ENCODE measurements around the gene CNBD2.
"Not testable (repeated sequence)": the region's sequence is repeated elsewhere in the genome, so short reads cannot be mapped to it uniquely, and the experiment has no call there.

Gene CNBD2

DNA sequence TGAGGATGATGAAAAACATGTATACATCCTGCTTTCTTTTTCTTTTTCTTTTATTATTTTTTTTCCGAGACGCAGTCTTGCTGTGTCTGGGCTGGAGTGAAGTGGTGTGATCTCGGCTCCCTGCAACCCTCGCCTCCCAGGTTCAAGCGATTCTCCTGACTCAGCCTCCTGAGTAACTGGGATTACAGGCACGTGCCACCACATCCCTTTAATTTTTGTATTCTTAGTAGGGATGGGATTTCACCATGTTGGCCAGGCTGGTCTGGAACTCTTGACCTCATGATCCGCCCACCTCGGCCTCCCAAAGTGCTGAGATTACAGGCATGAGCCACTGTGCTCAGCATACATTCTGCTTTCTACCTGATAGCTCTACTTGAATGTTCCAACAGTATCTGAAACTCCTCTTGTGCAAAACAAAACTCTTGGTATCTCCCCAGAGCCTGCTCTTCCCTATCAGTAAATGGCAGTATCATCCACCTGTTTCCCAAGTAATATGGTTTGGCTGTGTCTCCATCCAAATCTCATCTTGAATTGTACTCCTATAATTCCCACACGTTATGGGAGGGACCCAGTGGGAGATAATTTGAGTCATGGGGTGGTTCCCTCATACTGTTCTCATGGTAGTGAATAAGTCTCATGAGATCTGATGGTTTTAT, 85.6 kb downstream of the CNBD2 start:
- peaks cover 10% of the 10 kb centered on the region for H3K36me3 Mint-ChIP-seq
- peaks cover 41% of the 10 kb centered on the region for H3K4me1 Mint-ChIP-seq
- not testable (repeated sequence) for H3K9me3 Mint-ChIP-seq, H3K4me3 Mint-ChIP-seq, ATAC-seq, H3K27ac Mint-ChIP-seq
- peaks cover 11% of the 10 kb centered on the region for H3K27me3 Mint-ChIP-seq

DNA sequence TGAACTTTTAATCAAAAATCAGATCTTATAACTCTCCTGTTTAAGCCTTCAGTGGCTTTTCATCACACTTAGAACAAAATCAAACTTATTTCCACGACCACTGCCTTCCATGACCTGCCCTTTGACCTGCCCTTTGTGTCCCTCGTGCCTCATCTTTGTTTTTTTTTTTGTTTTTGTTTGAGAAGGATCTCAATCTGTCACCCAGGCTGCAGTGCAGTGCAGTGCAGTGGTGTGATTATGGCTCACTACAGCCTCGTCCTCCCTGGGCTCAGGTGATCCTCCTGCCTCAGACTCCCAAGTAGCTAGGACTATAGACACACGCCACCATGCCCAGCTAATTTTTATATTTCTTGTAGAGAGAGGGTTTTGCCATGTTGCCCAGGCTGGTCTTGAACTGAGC, 86.8 kb downstream of the CNBD2 start:
- Mint-ChIP-seq H3K27me3 (peaks cover 11% of the 10 kb centered on the region), H3K27ac (no peak overlapping the region), H3K9me3 (no peaks in the 10 kb centered on the region), H3K36me3 (peaks cover 2% of the 10 kb centered on the region), H3K4me3 (no peak overlapping the region), H3K4me1 (peaks cover 33% of the 10 kb centered on the region)
- no peak for ATAC-seq

DNA sequence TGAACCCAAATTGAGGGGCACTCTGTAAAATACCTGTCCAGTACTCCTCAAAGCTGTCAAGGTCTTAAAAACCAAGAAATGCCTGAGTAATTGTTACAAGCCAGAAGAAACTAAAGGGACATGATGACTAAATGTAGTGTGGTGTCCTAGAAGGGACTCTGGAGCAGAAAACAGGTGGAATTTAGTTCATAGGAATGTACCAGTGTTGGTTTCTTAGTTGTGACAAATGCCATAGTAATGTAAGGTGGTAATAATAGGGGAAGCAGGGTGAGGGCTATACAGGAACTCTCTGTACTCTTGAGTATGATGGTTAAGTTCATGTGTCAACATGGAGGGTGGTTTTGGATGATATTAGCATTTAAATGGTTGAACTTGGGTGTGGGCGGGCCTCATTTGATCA, 92.3 kb downstream of the CNBD2 start:
- Mint-ChIP-seq H3K4me3 (no peak overlapping the region), H3K36me3 (no peaks in the 10 kb centered on the region), H3K9me3 (peaks cover 3% of the 10 kb centered on the region), H3K4me1 (peaks cover 20% of the 10 kb centered on the region), H3K27ac (no peak overlapping the region), H3K27me3 (no peaks in the 10 kb centered on the region)
- ATAC-seq = no peak

DNA sequence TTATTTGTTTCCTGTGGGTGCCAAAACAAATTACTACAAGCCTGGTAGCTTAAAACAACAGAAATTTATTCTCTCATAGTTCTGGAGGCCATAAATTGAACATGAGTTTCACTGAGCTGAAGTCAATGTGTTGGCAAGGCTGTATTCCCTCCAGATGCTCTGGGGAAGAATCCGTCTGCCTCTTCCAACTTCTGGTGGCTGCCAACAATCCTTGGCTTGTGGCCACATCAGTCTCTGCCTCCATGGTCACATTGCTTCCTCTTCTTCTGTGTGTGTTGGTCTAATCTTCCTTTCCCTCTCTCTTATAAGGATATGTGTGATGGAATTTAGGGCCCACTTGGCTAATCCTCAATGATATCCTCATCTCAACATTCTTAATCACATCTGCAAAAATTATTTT, 93.4 kb downstream of the CNBD2 start:
- H3K36me3 Mint-ChIP-seq = no peaks in the 10 kb centered on the region
- H3K27me3 Mint-ChIP-seq = no peaks in the 10 kb centered on the region
- peaks cover 20% of the 10 kb centered on the region for H3K4me1 Mint-ChIP-seq
- no peak overlapping the region for H3K4me3 Mint-ChIP-seq
- no peak for ATAC-seq
- no peak overlapping the region for H3K27ac Mint-ChIP-seq
- H3K9me3 Mint-ChIP-seq = peaks cover 3% of the 10 kb centered on the region

DNA sequence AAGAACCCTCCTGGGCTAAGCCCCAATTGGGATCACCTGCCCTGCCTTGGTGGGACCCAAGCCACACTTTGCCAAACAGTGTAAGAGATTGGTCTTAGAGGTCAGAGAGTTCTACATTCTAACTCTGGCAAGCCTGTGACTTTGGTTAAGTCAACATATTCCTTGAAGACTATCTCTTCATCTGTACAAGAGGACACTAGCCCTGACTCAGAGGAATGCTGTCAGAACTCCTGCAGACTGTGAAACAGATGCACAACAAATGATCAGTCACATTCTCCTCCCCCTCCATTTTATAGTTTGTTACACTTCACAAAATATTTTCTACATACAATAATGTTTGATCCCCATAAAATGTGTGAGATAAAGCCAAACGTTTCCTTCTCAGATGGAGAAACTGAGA, 94.4 kb downstream of the CNBD2 start:
- peaks cover 20% of the 10 kb centered on the region for H3K4me1 Mint-ChIP-seq
- no peaks in the 10 kb centered on the region for H3K36me3 Mint-ChIP-seq
- H3K4me3 Mint-ChIP-seq = no peak overlapping the region
- H3K27me3 Mint-ChIP-seq = no peaks in the 10 kb centered on the region
- ATAC-seq = no peak
- H3K9me3 Mint-ChIP-seq = peaks cover 3% of the 10 kb centered on the region
- no peak overlapping the region for H3K27ac Mint-ChIP-seq

DNA sequence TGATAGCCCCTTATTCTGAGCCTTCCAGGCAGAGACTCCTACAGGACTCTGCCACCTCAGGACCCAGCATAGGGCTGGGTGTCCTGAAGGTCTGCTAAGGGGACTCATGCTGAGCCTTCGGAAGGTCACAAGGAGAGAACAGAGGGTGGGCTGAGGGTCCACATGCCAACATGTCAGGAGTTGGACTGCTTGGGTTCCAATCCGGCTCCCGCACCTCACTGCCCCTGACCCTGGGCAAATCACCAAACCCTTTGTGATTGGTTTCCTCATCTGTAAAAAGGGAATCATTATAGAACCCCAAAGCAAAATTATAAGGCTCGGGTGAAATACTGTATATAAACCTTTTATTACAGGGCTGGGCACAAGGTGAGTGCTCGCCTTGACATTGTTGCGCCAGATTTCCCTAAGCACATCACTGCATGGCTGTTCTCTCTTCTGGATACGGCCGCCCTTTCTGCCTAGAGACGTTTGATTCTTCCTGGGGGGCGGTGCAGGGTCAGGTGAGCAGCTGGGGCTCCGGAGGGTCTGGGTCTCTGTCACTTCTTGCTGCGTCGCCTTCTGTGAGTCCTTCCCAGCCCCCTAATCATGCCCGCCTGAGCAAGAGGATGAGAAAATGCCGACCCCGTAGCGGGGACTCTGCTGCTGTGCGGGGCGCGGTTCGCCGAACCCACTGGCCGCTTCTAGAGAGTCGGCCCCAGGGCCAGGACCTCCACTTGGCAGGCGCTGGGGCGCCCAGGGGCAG, 95.7 kb downstream of the CNBD2 start:
- Mint-ChIP-seq H3K4me3 (peak overlapping the region; percentile 88), H3K27me3 (no peaks in the 10 kb centered on the region), H3K27ac (peak overlapping the region; percentile 79), H3K9me3 (peaks cover 3% of the 10 kb centered on the region), H3K36me3 (no peaks in the 10 kb centered on the region), H3K4me1 (peaks cover 20% of the 10 kb centered on the region)
- peak; percentile 2 for ATAC-seq

DNA sequence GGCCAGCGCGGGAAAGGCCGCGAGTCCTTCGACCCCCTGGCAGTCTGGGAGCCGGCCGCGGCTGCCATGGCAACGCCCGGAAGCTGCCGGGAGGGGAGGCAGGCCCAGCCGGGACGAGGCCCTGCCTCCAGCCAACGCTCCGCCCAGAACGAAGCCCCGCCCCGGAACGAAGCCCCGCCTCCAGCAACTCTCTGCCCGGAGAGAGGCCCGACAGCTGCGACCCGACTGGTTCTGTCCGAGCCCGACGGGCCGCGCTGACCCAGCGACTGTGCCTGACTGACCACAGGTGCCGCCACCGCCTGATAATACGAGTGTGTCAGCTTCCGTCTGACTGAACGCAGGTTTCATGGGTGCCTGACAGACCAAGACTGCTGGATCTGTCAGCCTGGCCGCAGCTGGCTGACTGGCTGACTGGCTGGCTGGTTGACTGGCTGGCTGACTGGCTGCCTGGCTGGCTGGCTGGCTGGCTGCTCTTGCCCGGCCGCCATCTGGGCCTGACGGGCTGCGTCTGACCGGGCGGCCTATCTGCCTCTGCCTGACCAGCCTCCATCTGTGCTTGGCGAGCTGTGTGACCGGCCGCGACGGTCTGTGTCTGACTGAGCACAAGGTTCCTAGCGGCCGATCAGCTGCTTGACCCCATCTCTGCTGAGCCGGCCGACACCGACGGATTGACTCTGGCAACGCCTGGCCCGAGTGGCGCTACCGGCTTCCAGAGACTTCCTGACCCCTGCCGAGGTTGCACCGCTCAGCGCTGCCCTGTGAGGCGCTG, 96.5 kb downstream of the CNBD2 start:
- Mint-ChIP-seq H3K27ac (peak overlapping the region; percentile 79), H3K4me3 (peak overlapping the region; percentile 88), H3K4me1 (peaks cover 20% of the 10 kb centered on the region), H3K27me3 (no peaks in the 10 kb centered on the region), H3K9me3 (peaks cover 3% of the 10 kb centered on the region), H3K36me3 (no peaks in the 10 kb centered on the region)
- ATAC-seq = peak; percentile 98

DNA sequence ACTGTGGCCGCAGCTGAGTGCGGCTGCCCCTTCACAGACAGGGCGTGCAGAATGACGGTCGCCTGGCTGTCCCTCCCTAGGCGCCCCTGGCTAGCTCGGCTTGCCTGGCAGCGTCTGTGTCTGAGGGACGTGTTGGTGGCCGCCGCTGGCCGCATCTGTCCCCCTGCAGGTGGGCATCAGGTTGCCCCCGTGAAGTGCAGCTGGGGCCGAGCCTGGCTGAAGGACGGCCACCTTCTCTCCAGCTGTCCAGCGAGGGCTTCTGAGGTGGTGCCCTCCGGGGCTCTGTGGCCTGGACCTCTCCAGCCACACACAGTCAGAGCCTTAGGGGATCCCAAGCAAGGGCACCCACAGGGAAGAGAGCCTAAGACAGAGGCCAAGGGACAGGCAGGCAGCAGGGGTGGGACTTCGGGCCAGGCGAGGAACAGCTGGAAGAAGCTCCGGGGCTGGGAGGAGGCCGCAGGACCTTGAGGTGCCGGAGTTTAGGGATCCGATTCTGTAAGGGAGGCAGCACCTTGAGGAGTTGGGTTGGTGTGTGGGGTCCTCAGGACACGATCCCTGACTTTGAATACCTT, 97.1 kb downstream of the CNBD2 start:
- Mint-ChIP-seq H3K27me3 (no peaks in the 10 kb centered on the region), H3K27ac (peak overlapping the region; percentile 79), H3K36me3 (no peaks in the 10 kb centered on the region), H3K4me3 (peak overlapping the region; percentile 88), H3K4me1 (peaks cover 20% of the 10 kb centered on the region), H3K9me3 (peaks cover 3% of the 10 kb centered on the region)
- no peak for ATAC-seq

DNA sequence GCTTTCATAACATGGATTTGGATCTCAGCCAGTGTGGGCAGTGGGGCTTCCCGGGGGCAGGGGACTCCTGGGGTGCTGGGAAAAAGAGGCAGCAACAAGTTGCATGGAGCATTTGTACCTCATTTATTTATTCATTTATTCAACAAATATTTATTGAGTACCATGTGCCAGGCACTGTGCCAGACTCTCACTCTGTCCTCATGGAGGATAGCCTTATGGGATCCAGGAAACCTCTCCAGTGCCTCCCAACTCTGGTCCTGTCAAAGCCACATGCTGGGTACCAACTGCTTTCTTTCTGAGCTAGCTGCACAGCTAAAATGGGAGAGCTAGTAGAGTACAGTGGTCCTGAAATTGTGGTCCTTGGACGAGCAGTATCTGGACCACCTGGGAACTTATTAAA, 98.4 kb downstream of the CNBD2 start:
- peaks cover 5% of the 10 kb centered on the region for H3K27me3 Mint-ChIP-seq
- no peak overlapping the region for H3K4me3 Mint-ChIP-seq

DNA sequence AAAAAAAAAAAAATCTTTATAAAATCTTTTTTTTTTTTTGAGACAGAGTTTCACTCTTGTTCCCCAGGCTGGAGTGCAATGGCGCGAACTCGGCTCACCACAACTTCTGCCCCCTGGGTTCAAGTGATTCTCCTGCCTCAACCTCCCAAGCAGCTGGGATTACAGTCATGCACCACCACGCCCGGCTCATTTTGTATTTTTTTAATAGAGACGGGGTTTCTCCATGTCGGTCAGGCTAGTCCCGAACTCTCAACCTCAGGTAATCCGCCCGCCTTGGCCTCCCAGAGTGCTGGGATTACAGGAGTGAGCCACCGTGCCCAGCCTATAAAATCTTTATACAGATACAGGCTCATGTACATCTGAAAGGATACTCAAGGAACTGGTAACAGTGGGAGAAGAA, 100.1 kb downstream of the CNBD2 start:
- H3K36me3 Mint-ChIP-seq, H3K27ac Mint-ChIP-seq, H3K9me3 Mint-ChIP-seq, H3K4me3 Mint-ChIP-seq, ATAC-seq: not testable (repeated sequence)
- Mint-ChIP-seq H3K4me1 (peaks cover 19% of the 10 kb centered on the region), H3K27me3 (peaks cover 20% of the 10 kb centered on the region)

More for the DNA sequence above, 98.4 kb downstream of the CNBD2 start:
- H3K27ac Mint-ChIP-seq = no peak overlapping the region
- peaks cover 2% of the 10 kb centered on the region for H3K9me3 Mint-ChIP-seq
- no peak for ATAC-seq
- H3K36me3 Mint-ChIP-seq = no peaks in the 10 kb centered on the region
- H3K4me1 Mint-ChIP-seq = peaks cover 20% of the 10 kb centered on the region

DNA sequence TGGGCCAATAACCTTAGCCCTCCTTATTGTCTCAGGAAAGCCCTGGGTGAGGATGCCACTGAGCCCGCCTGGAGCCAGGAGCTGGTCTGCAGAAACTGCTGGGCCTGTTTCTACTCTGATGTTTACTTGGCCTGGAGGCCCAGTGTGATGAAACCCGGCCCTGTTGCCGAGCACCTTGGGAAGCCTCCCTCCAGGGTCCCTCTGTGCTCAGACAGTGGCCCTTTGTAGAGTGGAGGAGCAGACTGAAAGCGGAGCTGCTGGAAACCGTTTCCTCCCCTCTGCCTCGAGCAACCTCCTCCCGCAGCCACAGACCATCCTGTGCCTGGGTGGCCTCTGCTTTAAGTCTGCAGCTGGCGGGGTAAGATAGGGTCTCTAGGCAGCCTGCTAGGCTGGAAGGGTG, 102.1 kb downstream of the CNBD2 start:
- Mint-ChIP-seq H3K27me3 (peaks cover 20% of the 10 kb centered on the region), H3K9me3 (no peaks in the 10 kb centered on the region), H3K4me3 (no peak overlapping the region), H3K27ac (no peak overlapping the region), H3K4me1 (peaks cover under 1% of the 10 kb centered on the region), H3K36me3 (no peaks in the 10 kb centered on the region)
- ATAC-seq = no peak

DNA sequence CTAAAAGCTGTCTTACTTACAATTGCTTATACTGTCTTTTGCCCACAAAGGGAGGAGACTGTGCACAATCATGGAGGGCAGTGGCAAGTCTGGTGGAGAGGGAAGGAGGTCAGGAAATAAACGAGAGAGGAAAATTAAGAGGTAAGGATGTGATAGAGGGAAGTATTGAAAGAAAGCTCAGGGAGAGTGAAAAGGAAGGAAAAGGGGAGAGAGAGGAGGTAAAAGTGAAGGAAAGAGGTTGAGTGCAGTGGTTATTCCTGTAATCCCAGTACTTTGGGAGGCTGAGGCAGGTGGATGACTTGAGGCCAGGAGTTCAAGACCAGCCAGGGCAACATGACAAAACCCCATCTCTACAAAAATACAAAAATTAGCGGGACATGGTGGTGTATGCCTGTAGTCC, 103.5 kb downstream of the CNBD2 start:
- ATAC-seq = no peak
- Mint-ChIP-seq H3K4me1 (no peaks in the 10 kb centered on the region), H3K27me3 (peaks cover 20% of the 10 kb centered on the region), H3K9me3 (no peaks in the 10 kb centered on the region), H3K27ac (no peak overlapping the region), H3K36me3 (no peaks in the 10 kb centered on the region), H3K4me3 (no peak overlapping the region)

DNA sequence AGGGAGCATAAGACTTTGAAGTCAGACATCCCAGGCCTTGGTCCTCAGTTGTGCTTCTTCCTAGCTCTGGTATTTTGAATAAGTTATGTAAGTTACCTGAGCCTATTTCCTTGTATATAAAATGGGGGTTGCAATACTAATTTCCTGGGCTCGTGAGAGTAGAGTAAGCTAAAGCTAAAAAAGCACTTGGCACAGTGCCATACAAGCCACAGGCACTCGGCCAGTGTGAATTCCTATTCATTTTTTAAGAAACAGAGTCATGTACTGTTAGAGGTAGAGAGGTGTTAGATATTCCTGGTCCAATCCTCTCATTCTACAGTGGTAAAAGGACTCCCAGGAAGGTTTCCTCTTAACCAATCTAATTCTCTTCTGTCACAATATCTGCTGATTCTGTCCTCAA, 106.6 kb downstream of the CNBD2 start:
- peaks cover 12% of the 10 kb centered on the region for H3K4me1 Mint-ChIP-seq
- peaks cover 48% of the 10 kb centered on the region for H3K27me3 Mint-ChIP-seq
- H3K4me3 Mint-ChIP-seq = no peak overlapping the region
- H3K9me3 Mint-ChIP-seq = no peaks in the 10 kb centered on the region
- no peaks in the 10 kb centered on the region for H3K36me3 Mint-ChIP-seq
- no peak overlapping the region for H3K27ac Mint-ChIP-seq
- ATAC-seq = no peak

DNA sequence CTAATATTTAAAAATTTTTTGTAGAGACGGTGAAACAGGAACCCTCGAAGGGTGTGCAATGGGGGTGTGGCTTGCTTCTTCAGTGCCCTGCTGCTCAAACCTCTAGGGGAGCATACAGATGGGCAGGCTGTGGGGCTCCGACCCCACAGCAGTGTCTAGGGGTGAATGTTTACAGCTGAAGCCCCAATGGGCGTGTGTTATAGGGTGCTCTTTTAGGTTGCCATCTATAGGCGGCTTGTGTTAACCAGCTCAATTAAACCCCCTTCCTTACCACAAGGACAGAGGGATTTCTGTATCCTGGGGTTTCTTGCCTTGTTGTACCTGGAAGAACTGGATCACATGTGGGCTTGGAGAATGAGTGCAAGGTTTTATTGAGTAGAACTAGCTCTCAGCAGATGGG, 109.4 kb downstream of the CNBD2 start:
- not testable (repeated sequence) for H3K9me3 Mint-ChIP-seq, H3K4me3 Mint-ChIP-seq, H3K36me3 Mint-ChIP-seq, H3K27ac Mint-ChIP-seq, ATAC-seq
- Mint-ChIP-seq H3K4me1 (peaks cover 13% of the 10 kb centered on the region), H3K27me3 (peaks cover 34% of the 10 kb centered on the region)

DNA sequence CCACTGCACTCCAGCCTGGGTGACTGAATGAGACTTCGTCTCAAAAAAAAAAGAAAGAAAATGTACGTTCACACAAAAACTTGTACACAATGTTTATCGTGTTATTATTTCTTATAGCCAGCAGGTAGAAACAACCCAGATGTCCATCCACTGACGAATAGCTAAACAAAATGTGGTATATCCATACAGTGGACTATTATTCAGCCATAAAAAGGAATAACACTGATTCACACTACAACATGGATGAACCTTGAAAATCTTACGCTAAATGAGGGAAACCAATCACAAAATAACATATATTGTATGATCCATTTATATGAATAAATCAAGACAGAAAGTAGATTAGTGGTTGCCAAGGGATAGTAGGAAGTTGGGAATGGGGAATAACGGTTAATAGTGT, 111.1 kb downstream of the CNBD2 start:
- Mint-ChIP-seq H3K27ac (no peak overlapping the region), H3K36me3 (no peaks in the 10 kb centered on the region), H3K27me3 (peaks cover 28% of the 10 kb centered on the region), H3K4me1 (peaks cover 13% of the 10 kb centered on the region), H3K4me3 (no peak overlapping the region), H3K9me3 (no peaks in the 10 kb centered on the region)
- no peak for ATAC-seq

Data from stimulated activated memory B cell treated with anti-CD40 and anti-IgM and Interleukin-4, amounts not matched to agents 10 μg/mL and 1 μg/mL and 100 μg/mL, for 72 hours (primary cell).